ENCODE measurements around the gene VPS13D. TPM values are rescaled to one million over a fixed set of nuclear protein-coding genes. Genes with fewer than 3 reads are reported as not detected.

VPS13D gene
- total and polyA plus RNA-seq, 2 of the 4 experiments (the other 2 are of a cell fraction): 9.0 to 16.3 TPM

- Histone ChIP-seq H4K5ac (ENCODE audit: low read depth, low read length) (no peak overlapping the region), H3K9me1 (ENCODE audit: insufficient read depth, low read length) (peaks cover 11% of the 10 kb centered on the region), H2BK120ac (ENCODE audit: low read depth, low read length) (no peak overlapping the region), H3K9me3 (ENCODE audit: control insufficient read depth, insufficient read depth, low read length) (no peaks in the 10 kb centered on the region), H2AFZ (replicated peaks; ENCODE audit: low read length, poor library complexity) (no peak overlapping the region), H2BK5ac (ENCODE audit: low read depth, low read length, poor library complexity, severe bottlenecking) (no peak overlapping the region), H3K27ac (ENCODE audit: insufficient read depth, low read length) (no peak overlapping the region), H3K4me2 (ENCODE audit: low read depth, low read length) (no peak overlapping the region), H3K79me1 (ENCODE audit: low read depth in 1 of 2, low read length in 2 of 2) (peaks cover 0 to 17% of the 10 kb centered on the region in 2 experiments; a peak in 2 of 4 replicates), H3K27me3 (ENCODE audit: control insufficient read depth, insufficient read depth, low read length) (no peaks in the 10 kb centered on the region), H4K20me1 (ENCODE audit: insufficient read depth, low read length) (no peaks in the 10 kb centered on the region), H3K9ac (ENCODE audit: low read depth, low read length) (no peak overlapping the region), H3K4me1 (ENCODE audit: control insufficient read depth, insufficient read depth, low read length) (peaks cover 43% of the 10 kb centered on the region), H4K91ac (ENCODE audit: insufficient read depth, low read depth, low read length) (peak overlapping the region; percentile 41; the same call in 1 of the 2 replicates), H2AK5ac (ENCODE audit: low read depth, low read length) (peak overlapping the region; percentile 56; the same call in 1 of the 2 replicates), H2AK9ac (replicated peaks; ENCODE audit: low read depth, low read length, poor library complexity) (no peak overlapping the region), H3K4ac (ENCODE audit: low read depth, low read length) (0 out of 2 replicates have a peak overlapping the region, but pooled peaks have one; percentile 9), H3K56ac (ENCODE audit: extremely low read depth, insufficient read depth, low read length) (no peak overlapping the region), H4K8ac (ENCODE audit: low read depth in 2 of 2, low read length in 2 of 2) (no peak overlapping the region), H3K36me3 (ENCODE audit: control insufficient read depth, insufficient read depth, low read length) (no peaks in the 10 kb centered on the region), H3K14ac (replicated peaks; ENCODE audit: low read depth, low read length) (no peak overlapping the region), H2BK15ac (ENCODE audit: low read depth, low read length) (no peak overlapping the region), H2BK20ac (ENCODE audit: low read depth, low read length) (no peak overlapping the region), H3K4me3 (ENCODE audit: insufficient read depth, low read depth, low read length) (no peak overlapping the region), H3K23ac (ENCODE audit: low read depth, low read length) (no peak overlapping the region), H3K18ac (ENCODE audit: low read depth, low read length) (no peak overlapping the region)
- in situ Hi-C loops (cut with MboI; ENCODE audit: low sequenced_read_pairs) (no loop called here), intact Hi-C loops (cut with micrococcal nuclease) (no loop called here), dilution Hi-C loops (cut with HindIII; ENCODE audit: low sequenced_read_pairs, unreplicated experiment) (no loop called here)
- ATAC-seq (ENCODE audit: low read depth): no peak
- no peak for DNase-seq
- ChIA-PET POLR2A (ENCODE audit: unreplicated experiment) (no interaction called here), CTCF (interaction anchor here (0.5 to 2.0 kb wide), 2 partner anchors 38 to 55 kb away, joined by 4 read pairs; no protein-coding TSS in a partner anchor)
- WGBS, 2 experiments (ENCODE audit: extremely low coverage in 2 of 2, insufficient read length in 1 of 2): 67% methylated on average over 1 of the region's 7 CpGs; no CpG with 5 or more reads in 1 of the 2 experiments
- TF ChIP-seq POLR2A (IDR thresholded peaks at IDR 0.05; ENCODE audit: low read depth, low read length) (no peak), MAZ (IDR thresholded peaks at IDR 0.05; ENCODE audit: borderline replicate concordance, low read depth, low read length) (no peak), BHLHE40 (IDR thresholded peaks at IDR 0.05; ENCODE audit: low read depth, low read length) (no peak), RCOR1 (IDR thresholded peaks at IDR 0.05; ENCODE audit: insufficient replicate concordance, low read length) (no peak), NFE2L2 (IDR thresholded peaks at IDR 0.05; ENCODE audit: low read depth, low read length) (no peak), USF2 (IDR thresholded peaks at IDR 0.05; ENCODE audit: low read depth, low read length) (no peak), FOS (IDR thresholded peaks at IDR 0.05; ENCODE audit: low read depth, low read length) (no peak), RFX5 (IDR thresholded peaks at IDR 0.05; ENCODE audit: low read depth, low read length) (no peak), CTCF (conservative IDR thresholded peaks at IDR 0.05; ENCODE audit: low read depth, low read length) (no peak), MXI1 (IDR thresholded peaks at IDR 0.05; ENCODE audit: borderline replicate concordance, low read depth, low read length) (no peak), SMC3 (IDR thresholded peaks at IDR 0.05; ENCODE audit: low read depth, low read length) (no peak)
- no TSS peak for BruUV-seq (replicated peaks)
Measured at GRCh38 chr1:12180903-12181302, 48.9 kb upstream of the VPS13D start.
